GM21360 (cell line): ENCODE measurements around the gene ADGRV1.
A peak's percentile ranks its signal among the peaks of the same experiment; 100 is the strongest.

ENCODE experiments used
- ATAC-seq: cut with Tn5 transposase; IDR thresholded peaks from one replicate; pipeline ENCODE4 v1.9.1; 2021; ENCODE audit warnings: mild to moderate bottlenecking, moderate library complexity; ENCODE audit not compliant: unreplicated experiment

Gene ADGRV1

GRCh38 chr5:91176288-91177016 lies 617.9 kb downstream of the ADGRV1 start:
- no peak for ATAC-seq

GRCh38 chr5:91177085-91177484 lies 618.5 kb downstream of the ADGRV1 start:
- ATAC-seq = no peak

GRCh38 chr5:91177639-91178038 lies 619.0 kb downstream of the ADGRV1 start:
- no peak for ATAC-seq

- ATAC-seq = no peak
These were observed 619.9 kb downstream of the ADGRV1 start for GRCh38 chr5:91178461-91178860.

- ATAC-seq = no peak
These were observed 620.4 kb downstream of the ADGRV1 start for GRCh38 chr5:91179018-91179417.

- no peak for ATAC-seq
These were observed 621.9 kb downstream of the ADGRV1 start for GRCh38 chr5:91180506-91180905.

GRCh38 chr5:91182763-91183162 lies 624.2 kb downstream of the ADGRV1 start:
- peak; percentile 68 for ATAC-seq

GRCh38 chr5:91183743-91184142 lies 625.1 kb downstream of the ADGRV1 start:
- no peak for ATAC-seq

- ATAC-seq = no peak
These were observed 627.5 kb downstream of the ADGRV1 start for GRCh38 chr5:91186101-91186500.

- ATAC-seq = no peak
These were observed 628.4 kb downstream of the ADGRV1 start for GRCh38 chr5:91187032-91187431.

GRCh38 chr5:91188755-91189154 lies 630.2 kb downstream of the ADGRV1 start:
- no peak for ATAC-seq

GRCh38 chr5:91189480-91190313 lies 631.1 kb downstream of the ADGRV1 start:
- ATAC-seq = no peak

- no peak for ATAC-seq
These were observed 631.7 kb downstream of the ADGRV1 start for GRCh38 chr5:91190314-91190690.

GRCh38 chr5:91194824-91195381 lies 636.3 kb downstream of the ADGRV1 start:
- no peak for ATAC-seq

- ATAC-seq = no peak
These were observed 642.1 kb downstream of the ADGRV1 start for GRCh38 chr5:91200692-91201091.

- ATAC-seq = no peak
These were observed 647.5 kb downstream of the ADGRV1 start for GRCh38 chr5:91206103-91206502.

GRCh38 chr5:91206734-91207133 lies 648.1 kb downstream of the ADGRV1 start:
- no peak for ATAC-seq

GRCh38 chr5:91207248-91207647 lies 648.7 kb downstream of the ADGRV1 start:
- ATAC-seq = no peak

GRCh38 chr5:91211997-91212713 lies 653.6 kb downstream of the ADGRV1 start:
- ATAC-seq = no peak

GRCh38 chr5:91212714-91213092 lies 654.1 kb downstream of the ADGRV1 start:
- no peak for ATAC-seq
